Mucosa of descending colon (tissue), 3 donors: Measurements from ENCODE around the gene OPCML. TPM values are rescaled to one million over a fixed set of nuclear protein-coding genes. Genes with fewer than 3 reads are reported as not detected.

ENCODE experiments used
- ATAC-seq: fragments of 200-7000 bp; cut with Tn5 transposase; one replicate; pipeline ENCODE4 v1.9.1; 2020; ENCODE audit warnings: mild to moderate bottlenecking, moderate library complexity
- DNase-seq, 3 donors: peaks; one replicate each; pipeline ENCODE4 v3.0.0-alpha.2; 2020
- H3K36me3 ChIP-seq: fragments of 200-600 bp; one replicate; pipeline ENCODE4 v1.8.0; 2021; ENCODE audit warnings: low read depth, mild to moderate bottlenecking
- H3K4me1 ChIP-seq: fragments of 200-600 bp; one replicate; pipeline ENCODE4 v1.8.0; 2021; ENCODE audit warnings: low read depth, mild to moderate bottlenecking
- H3K4me3 ChIP-seq: fragments of 200-600 bp; one replicate; pipeline ENCODE4 v1.8.0; 2021; ENCODE audit warnings: mild to moderate bottlenecking
- H3K9me3 ChIP-seq: fragments of 200-600 bp; one replicate; pipeline ENCODE4 v1.8.0; 2021; ENCODE audit warnings: mild to moderate bottlenecking
- CTCF ChIP-seq: fragments of 200-600 bp; IDR thresholded peaks from one replicate; pipeline ENCODE4 v1.8.0; 2022; ENCODE audit warnings: antibody characterized with exemption, mild to moderate bottlenecking
- intact Hi-C, 2 donors: fragments of 100-400 bp; cut with DNase I in 1 of 2; cut with micrococcal nuclease in 1 of 2; formaldehyde crosslinking; loops; one replicate each; pipeline versions ENCODE4 v1.11.0 to v1.11.1; 2022; cut with DNase I, micrococcal nuclease
- total RNA-seq, 3 donors: library from RNA; stranded (reverse); fragmentation: NEBNext Ultra II Directional in 2 of 3; extraction: Animal tissue kit (Norgen Biotek cat#: 25700) in 2 of 3; gene quantifications; one replicate each; pipeline versions ENCODE4 v1.2.1 to v1.2.4, GENCODE V29; 2021 to 2023
- donor health status: DM: no; HTN: no; CAD: no; lungs with moderate emphysema.
- donor health status: DM: no; HTN: no; CAD: no.
- donor health status: DM: no; HTN: yes; CAD: no.

The OPCML gene
- total RNA-seq, 3 donors from 2014 or later, result 0.10 to 0.47 TPM; not detected in 1

- H3K4me1 ChIP-seq, result no peaks in the 10 kb centered on the region
- DNase-seq (no peak), ATAC-seq (no peak)
Measured at GRCh38 chr11:132980670-132981069, 551.6 kb downstream of the OPCML start.

GRCh38 chr11:132977746-132978145, 554.6 kb downstream of the OPCML start:
- ATAC-seq (no peak), DNase-seq (no peak)
- no peak overlapping the region for H3K4me3 ChIP-seq
- no peaks in the 10 kb centered on the region for H3K4me1 ChIP-seq
- H3K9me3 ChIP-seq, result no peaks in the 10 kb centered on the region
- H3K36me3 ChIP-seq, result no peaks in the 10 kb centered on the region
- TF ChIP-seq CTCF, result no peak
- intact Hi-C loops, result no loop called here

More at GRCh38 chr11:132980670-132981069, 551.6 kb downstream of the OPCML start:
- intact Hi-C loops, result no loop called here
- Histone ChIP-seq H3K4me3 (no peak overlapping the region), H3K36me3 (no peaks in the 10 kb centered on the region), H3K9me3 (no peaks in the 10 kb centered on the region)
- TF ChIP-seq CTCF, result no peak

GRCh38 chr11:132977241-132977640, 555.1 kb downstream of the OPCML start:
- Histone ChIP-seq H3K36me3 (no peaks in the 10 kb centered on the region), H3K9me3 (no peaks in the 10 kb centered on the region), H3K4me1 (no peaks in the 10 kb centered on the region), H3K4me3 (no peak overlapping the region)
- ATAC-seq (no peak), DNase-seq (no peak)
- intact Hi-C loops, result no loop called here
- TF ChIP-seq CTCF, result no peak

GRCh38 chr11:132976115-132976514, 556.2 kb downstream of the OPCML start:
- Histone ChIP-seq H3K4me3 (no peak overlapping the region), H3K36me3 (no peaks in the 10 kb centered on the region), H3K9me3 (no peaks in the 10 kb centered on the region), H3K4me1 (no peaks in the 10 kb centered on the region)
- no peak for TF ChIP-seq CTCF
- no peak for ATAC-seq
- no peak for DNase-seq
- intact Hi-C loops, result no loop called here

- no peak overlapping the region for H3K4me3 ChIP-seq
- no peaks in the 10 kb centered on the region for H3K4me1 ChIP-seq
- H3K9me3 ChIP-seq, result no peaks in the 10 kb centered on the region
- no peaks in the 10 kb centered on the region for H3K36me3 ChIP-seq
- ATAC-seq (no peak), DNase-seq (no peak)
- TF ChIP-seq CTCF, result no peak
- intact Hi-C loops, result no loop called here
Measured at GRCh38 chr11:132973686-132974085, 558.6 kb downstream of the OPCML start.

GRCh38 chr11:132972565-132972964, 559.7 kb downstream of the OPCML start:
- no peak for TF ChIP-seq CTCF
- DNase-seq, result no peak
- intact Hi-C loops, result no loop called here
- Histone ChIP-seq H3K36me3 (no peaks in the 10 kb centered on the region), H3K4me3 (no peak overlapping the region), H3K4me1 (no peaks in the 10 kb centered on the region), H3K9me3 (no peaks in the 10 kb centered on the region)
- ATAC-seq, result no peak
